Stimulated activated CD4-positive, alpha-beta T cell treated with anti-CD3 and anti-CD28 coated beads, TNF-alpha, amount 100 ng/mL, for 24 hours (primary cell): ENCODE results near the gene TUBGCP3.

Experiments
- DNase-seq, 3 experiments: peaks; one replicate each; pipeline ENCODE4 v3.0.0-alpha.2; 2020; ENCODE audit warnings: low read depth in 3 of 3

Gene TUBGCP3

GRCh38 chr13:112441779-112442310 is 146.1 kb downstream of the TUBGCP3 start:
- no peak for DNase-seq

- DNase-seq = no peak
These were observed 146.7 kb downstream of the TUBGCP3 start for GRCh38 chr13:112441226-112441625.

GRCh38 chr13:112438515-112438914 is 149.4 kb downstream of the TUBGCP3 start:
- no peak for DNase-seq

- DNase-seq = no peak
These were observed 149.9 kb downstream of the TUBGCP3 start for GRCh38 chr13:112438094-112438493.

GRCh38 chr13:112435973-112436372 is 152.0 kb downstream of the TUBGCP3 start:
- no peak for DNase-seq
